PFSK-1 (cell line): ENCODE data around the gene ANO9.

Experiments
- POLR2AphosphoS5 ChIP-seq: IDR thresholded peaks from 2 replicates; pipeline ENCODE4 v1.6.1; 2012; ENCODE audit warnings: low read depth, mild to moderate bottlenecking, control low read depth, low read length, moderate library complexity
- REST ChIP-seq, 2 experiments: IDR thresholded peaks; 2 replicates each; pipeline versions ENCODE4 v1.6.1 to v1.8.0; 2011 to 2012; ENCODE audit warnings: low read depth in 2 of 2, low read length in 2 of 2, control low read depth in 1 of 2, inconsistent platforms in 1 of 2, mild to moderate bottlenecking in 1 of 2, moderate library complexity in 1 of 2; ENCODE audit not compliant: insufficient read depth in 1 of 2
- TAF1 ChIP-seq: IDR thresholded peaks from 2 replicates; pipeline ENCODE4 v1.6.1; 2012; ENCODE audit warnings: low read length, control low read depth, borderline replicate concordance; ENCODE audit not compliant: insufficient read depth

GRCh38 chr11:429391-429790, 12.4 kb downstream of the ANO9 start:
- no peak for TF ChIP-seq TAF1
- no peak for TF ChIP-seq POLR2AphosphoS5
- TF ChIP-seq REST (IDR thresholded peaks at IDR 0.05; ENCODE audit: insufficient read depth in 1 of 2, low read depth in 2 of 2, low read length in 2 of 2), result no peak
